NB4 (cell line): Measurements from ENCODE around the gene WNT6.

Experiments used
- CTCF ChIP-seq: IDR thresholded peaks from one replicate; pipeline ENCODE4 v1.5.1; 2012; ENCODE audit warnings: low read depth, low read length
- MAX ChIP-seq: IDR thresholded peaks from 2 replicates; pipeline ENCODE4 v1.6.1; 2011; ENCODE audit warnings: low read depth, low read length
- MYC ChIP-seq: IDR thresholded peaks from 2 replicates; pipeline ENCODE4 v1.6.1; 2011; ENCODE audit warnings: low read depth, low read length
- POLR2A ChIP-seq: IDR thresholded peaks from 2 replicates; pipeline ENCODE4 v1.6.1; 2011; ENCODE audit warnings: mild to moderate bottlenecking; ENCODE audit not compliant: insufficient read length; ENCODE audit errors: extremely low read depth

DNA sequence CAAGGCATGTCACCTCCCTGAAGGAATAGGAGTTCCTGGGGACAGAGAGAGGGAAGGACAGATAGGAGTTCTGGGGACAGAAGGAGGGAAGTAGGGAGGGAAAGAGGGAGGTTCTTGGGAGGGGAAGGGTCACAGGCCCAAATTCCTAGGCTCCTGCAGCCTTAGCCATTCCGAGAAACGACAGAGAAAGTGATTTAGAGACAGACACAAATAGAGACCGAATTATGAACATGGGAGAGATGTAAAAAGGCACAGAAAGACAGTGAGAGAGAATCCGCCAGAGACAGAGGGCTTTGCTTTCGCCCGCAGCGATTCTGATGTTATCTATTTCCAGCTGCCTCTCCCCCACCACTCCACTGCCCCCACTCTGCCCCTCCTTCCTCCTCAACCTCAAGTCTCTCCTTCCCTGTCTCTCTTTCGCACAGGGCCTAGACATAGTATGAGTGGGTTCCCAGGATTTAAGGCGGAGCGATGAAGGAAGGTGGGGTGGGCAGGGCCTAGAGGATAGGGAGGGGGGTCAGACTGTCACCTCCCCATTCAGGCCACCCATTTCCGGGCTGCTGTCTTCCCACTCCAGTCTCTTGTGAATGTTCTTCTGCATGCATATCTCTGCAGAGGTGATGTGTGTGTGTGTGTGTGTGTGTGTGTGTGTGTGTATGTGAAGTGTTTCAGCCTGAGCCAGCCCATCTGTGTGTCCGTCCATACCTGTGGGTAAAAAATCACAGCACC, 3.3 kb upstream of the WNT6 start:
- TF ChIP-seq CTCF (no peak), POLR2A (no peak), MYC (no peak), MAX (no peak)
